GM21825 (cell line): ENCODE results near the gene GPX8.

Source experiments
- ATAC-seq: cut with Tn5 transposase; IDR thresholded peaks from one replicate; pipeline ENCODE4 v1.9.1; 2021; ENCODE audit warnings: mild to moderate bottlenecking, moderate library complexity; ENCODE audit not compliant: unreplicated experiment

GPX8 gene

DNA sequence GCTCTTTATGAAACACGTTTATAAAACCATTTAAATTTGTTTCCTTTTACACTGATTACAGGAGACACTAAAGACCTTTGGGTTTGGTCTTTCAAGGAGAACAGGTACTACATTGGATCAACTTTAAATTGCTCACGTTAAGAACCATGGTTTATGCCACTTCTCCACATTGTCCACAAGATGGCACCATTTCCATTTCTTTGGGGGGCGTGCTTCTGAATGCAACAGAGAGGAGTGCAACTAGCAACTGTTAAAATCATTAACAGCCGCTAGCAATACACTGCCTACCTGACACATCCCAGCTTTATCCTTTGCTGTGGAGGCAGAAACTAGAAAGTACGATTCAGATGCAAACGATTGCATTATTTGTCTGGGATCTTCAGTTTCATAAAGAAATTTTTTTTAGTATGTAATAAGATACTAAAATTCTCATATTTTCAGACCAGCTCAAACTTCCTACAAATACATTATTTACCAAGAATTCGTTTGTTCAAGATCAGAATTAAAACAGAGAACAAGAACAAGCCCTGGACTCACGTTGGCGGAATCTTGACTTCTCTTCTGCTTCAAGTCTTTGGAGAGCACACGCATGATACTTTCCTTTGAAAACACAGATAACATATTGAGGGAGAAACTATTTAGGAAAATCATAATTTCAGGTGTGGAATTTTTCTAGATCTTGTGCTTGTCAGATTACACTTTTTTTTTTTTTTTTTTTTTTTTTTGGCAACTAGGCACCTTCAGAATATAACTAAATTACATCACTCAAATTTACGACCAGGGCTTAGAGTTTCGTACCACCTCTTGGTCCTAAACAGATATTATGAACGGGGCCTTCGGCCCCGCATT is 12.3 kb downstream of the GPX8 start:
- peak; percentile 65 for ATAC-seq

DNA sequence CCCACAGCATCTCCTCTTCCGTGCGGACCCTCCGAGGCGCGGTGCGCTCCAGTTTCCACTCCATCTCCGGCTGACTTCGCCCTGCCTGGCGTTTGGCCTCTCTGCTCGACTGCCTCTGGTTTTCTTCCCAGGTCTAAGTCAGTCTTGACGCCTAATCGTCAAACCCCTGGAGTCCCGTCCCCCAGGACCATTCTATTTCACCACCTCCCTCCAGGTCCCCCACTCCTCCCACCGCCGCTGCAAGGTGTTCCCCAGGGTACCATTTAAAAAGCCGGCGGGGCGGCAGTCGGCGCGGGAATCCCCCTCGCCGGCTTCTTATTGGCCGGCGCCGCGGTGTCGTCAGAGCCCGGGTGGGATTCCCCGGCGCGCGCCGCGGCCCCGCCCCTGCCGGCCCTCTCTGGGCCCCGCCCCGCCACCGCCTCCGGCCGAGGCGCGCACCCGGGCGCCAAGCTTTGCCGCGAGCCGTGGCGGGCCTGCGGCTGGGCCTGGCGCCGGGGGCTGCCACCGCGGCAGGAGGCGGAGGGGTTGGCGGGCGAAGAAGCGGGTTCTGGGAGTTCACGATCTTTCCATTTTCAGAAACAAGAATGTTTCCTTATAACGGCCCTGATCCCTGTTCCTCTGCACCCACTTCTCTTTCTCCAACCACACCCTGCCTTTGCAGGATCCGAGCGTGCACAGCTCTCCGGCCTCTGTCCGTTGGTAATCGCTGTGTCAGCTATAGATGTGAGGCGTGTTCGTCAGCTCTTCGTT is 13.1 kb downstream of the GPX8 start, which contains the start of gene CDC20B:
CDC20B (minus strand) TSS at position 241 of the 750 bp plus-strand sequence; CDS start at position 64, 177 bp downstream.
- ATAC-seq, result peak; percentile 93

DNA sequence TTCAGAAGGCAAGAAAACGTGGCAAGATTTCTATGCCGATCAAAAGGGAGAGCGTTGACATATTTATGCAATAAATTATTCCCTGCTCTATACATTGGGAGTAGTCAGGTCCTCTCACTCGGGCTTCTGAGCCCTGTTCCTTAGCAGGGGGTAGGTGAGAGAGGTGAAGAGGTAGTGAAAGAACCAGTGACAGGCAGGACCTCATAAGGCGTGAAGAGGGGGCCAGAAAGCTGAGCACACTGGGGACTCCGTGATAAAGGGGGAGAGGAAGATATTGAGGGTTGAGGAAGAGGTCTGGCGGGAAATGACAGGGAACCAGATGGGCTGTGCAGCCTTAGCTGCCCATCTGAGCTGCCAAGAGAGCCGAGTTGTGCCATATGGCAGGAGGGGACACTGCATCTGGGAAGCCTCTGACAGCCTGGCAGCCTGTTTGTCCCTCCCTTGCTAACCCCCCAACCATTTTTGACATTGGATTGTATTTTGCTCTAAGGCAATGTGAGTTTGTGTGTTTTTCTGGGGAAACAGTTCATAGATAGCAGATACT is 13.8 kb downstream of the GPX8 start:
- no peak for ATAC-seq

DNA sequence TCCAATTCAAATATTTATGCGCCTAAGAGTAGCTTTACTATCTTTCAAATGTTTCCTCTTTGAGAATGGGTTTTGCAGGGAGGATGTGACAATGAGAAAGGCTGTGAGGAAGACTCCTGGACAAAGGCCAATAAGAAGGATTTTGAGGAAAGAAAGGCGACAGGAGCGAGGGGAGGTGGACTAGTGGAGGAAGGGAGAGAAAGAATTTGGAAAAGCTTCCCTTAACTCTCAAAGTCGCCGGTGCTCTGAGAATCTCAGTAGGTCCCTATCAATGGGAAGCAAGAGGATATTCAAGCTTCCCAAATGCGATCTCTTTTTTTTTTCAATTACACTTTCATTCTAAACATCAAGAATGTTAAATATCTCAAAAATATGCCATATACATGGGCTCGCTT is 15.8 kb downstream of the GPX8 start:
- ATAC-seq, result no peak

DNA sequence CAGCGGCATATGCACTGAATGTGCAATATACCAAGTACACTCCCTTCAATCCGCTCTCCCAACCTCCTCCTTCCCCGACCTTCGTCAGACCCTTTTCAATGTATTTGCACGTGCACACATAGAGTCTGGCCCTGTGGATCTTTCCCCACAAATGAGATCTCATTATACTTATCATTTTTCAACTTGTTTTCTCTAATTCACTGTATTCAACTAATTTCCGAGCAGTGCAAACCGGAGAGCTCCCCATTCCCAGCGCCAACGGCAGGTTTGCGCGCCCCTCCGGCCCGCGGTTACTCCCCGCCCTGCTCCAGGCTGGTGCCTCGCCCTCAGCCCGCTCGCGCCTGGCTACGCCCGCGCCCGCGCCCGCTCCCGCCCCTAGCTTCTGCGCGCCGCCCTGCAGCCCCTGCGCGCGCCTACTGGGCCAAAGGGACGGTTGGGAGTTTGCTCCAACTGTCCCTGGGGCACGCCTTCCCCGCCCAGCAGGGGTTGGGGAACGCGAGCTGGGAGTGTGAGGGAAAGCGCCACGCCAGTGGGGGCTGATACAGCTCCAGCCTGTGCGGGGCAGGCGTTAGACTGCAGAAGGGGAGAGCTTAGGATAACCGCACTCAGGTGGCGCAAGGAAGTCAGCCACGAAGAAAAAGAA is 16.3 kb downstream of the GPX8 start:
- no peak for ATAC-seq

DNA sequence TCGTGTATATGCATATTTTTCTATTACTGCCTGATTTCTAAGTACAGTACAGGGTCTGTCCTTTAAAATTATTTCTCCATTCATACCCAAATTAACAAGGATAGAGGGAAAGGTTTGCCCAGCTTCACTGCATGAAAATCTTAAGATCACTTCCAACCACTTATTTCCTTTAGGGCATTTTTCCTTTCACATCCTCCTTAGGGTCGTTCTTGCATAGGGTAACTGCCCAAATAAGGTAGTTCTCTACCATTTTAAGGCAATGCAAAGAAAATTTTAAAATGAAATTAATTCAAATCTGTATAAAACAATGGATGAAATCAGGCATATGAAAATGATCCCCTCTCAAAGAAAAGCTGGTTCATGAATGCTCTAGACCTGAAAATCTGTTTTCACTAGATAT is 17.1 kb downstream of the GPX8 start:
- ATAC-seq, result no peak

DNA sequence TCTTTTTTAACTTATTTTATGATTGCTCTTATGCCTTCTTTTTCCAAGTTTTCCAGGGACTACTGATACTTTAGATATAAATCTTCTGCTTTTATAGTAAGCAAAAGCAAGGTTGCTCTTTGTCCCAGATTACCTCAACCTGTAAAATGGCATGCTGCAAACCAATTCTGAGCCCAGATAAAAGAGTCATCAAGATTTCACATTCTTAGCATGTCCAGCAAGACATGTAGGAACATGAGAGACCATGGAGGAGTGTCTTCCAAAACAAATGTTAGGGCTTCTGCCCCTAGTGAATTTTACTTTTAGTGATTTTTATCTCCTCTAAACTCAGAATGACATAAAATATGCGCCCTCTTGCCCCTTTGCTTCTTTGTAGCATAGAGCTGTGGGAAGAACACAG is 20.0 kb downstream of the GPX8 start:
- ATAC-seq, result no peak

DNA sequence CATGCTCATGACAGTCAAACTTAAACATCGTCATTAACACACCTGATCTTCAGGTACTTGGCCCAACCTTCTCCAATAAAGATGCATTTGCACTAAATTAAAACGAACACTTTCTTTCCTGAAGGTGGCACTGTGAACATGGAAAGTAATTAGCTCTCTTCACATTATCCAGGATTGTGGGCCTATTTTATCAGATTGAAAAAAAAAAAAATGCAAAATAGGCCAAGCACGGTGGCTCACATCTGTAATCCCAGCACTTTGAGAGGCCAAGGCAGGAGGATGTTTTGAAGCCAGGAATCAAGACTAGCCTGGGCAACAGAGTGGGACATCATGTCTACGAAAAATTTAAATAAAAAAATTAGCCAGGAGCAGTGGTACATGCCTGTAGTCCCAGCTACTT is 27.4 kb downstream of the GPX8 start:
- ATAC-seq, result no peak

DNA sequence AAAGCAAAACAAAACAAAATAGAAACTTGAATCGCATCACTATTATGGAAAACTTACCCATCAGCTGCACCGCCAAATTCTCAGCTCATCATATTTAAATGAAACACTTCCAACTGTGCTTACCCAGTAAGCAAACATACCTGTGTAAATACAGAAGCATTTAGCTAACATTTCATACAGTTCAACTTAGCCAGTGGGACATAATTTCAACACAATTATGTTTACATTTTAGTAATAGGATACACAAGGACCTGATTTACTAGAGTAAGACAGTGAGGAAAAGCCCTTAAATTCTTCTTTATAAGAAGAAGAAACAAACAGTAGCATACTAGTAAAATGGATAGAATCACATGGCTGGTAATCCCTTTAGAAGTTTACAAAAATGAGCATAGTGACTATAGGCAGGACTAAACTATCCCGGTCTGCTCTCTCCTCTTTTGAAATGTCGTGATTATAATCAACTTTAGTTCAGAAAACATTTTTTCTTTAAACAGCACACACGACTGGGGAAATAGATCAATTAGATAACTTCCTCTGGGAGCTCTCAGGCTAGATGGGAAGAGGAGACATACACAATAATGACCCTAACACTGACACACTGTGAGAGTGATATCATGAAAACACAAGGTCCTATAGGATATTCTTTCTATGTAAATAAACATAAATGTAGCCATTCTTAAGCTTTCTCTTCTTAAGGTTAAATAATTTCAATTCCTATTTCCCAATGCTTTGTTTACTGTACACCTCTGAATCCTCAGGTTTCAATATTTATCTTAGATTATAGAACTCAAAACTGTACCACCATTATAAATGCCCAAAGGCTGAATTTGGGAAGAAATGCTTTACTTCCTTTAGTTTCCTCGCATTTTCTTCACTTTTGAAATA is 28.9 kb downstream of the GPX8 start:
- no peak for ATAC-seq

DNA sequence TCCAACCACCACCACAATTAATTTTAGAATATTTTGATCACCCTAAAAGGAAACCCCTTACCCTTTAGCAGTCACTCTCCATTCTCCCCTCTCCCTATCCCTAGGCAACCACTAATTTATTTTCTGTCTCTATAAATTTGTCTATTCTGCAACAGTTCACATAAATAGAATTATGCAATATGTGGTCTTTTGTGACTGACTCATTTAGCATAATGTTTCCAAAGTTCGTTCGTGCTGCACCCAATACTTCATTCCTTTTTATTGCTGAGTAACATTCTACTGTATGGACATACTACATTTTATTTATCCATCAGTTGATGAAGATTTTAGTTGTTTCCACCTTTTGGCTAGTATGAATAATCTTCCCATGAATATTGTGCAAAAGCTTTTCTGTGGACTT is 31.2 kb downstream of the GPX8 start:
- no peak for ATAC-seq

DNA sequence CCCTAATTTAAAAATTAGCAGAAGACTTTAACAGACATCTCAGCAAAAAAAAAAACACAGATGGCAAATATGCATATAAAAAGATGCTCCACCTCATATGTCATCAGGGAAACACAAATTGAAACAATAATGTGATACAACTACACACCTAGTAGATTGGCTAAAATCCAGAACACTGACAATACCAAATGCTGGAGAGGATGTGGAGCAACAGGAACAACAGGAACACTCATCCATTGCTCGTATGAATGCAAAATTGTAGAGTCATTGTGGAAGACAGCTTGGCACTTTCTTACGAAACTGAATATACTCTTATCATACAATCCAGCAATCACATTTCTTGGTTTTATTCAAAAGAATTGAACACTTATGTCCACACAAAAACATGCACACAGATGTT is 45.0 kb downstream of the GPX8 start:
- no peak for ATAC-seq

DNA sequence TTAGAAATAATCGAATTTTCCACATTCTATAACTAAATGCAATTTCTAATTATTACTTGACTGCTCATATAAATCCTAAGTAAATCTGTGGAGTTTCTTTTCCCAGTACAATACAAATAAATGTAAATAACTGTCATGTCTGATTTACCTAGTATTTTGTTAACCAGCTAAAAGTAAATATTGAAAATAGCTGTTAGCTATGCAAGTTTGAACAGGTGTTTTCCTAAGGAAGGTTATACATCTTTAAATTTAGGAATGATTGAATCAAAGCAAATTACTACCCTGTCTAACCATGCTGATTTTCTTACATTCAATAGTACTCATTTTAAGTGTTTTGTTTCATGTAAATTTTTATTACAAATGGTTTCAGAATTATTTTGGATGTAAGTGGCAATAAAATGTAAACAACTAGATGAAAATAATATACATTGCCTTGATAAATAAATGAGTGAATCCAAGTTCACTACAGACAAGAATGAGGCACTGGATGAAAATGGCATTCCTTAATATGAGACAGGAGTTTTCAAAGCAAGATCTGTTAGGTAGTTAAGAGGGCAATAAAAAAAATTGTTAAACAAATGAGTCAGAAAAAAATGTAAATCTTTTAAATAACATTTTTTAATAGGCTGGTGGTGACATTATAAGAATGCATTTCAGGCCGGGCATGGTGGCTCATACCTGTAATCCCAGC is 51.4 kb downstream of the GPX8 start:
- ATAC-seq, result no peak
